Medulla oblongata (tissue), 1 donor: ENCODE measurements around the gene GRM3.
"Not testable (repeated sequence)": the region's sequence is repeated elsewhere in the genome, so short reads cannot be mapped to it uniquely, and the experiment has no call there.

Experiments used
- DNase-seq: peaks from one replicate; pipeline ENCODE4 v3.0.0-alpha.2; 2015; ENCODE audit errors: extremely low spot score

The GRM3 gene

GRCh38 chr7:86643561-86644281, at the start of gene GRM3:
GRM3 (plus strand) TSS chr7:86643909; CDS start chr7:86765146, 121,237 bp downstream.
- DNase-seq: peak; percentile 79

GRCh38 chr7:86598311-86598710, 45.4 kb upstream of the GRM3 start:
- no peak for DNase-seq

GRCh38 chr7:86598721-86599120, 45.0 kb upstream of the GRM3 start:
- no peak for DNase-seq

GRCh38 chr7:86600506-86601290, 43.0 kb upstream of the GRM3 start:
- DNase-seq: peak; percentile 73

GRCh38 chr7:86615711-86616110, 28.0 kb upstream of the GRM3 start:
- DNase-seq: not testable (repeated sequence)

- DNase-seq: peak; percentile 45
These were observed 844 bp downstream of the GRM3 start for GRCh38 chr7:86644282-86645224.

GRCh38 chr7:86645225-86645608, 1.5 kb downstream of the GRM3 start:
- no peak for DNase-seq

- no peak for DNase-seq
These were observed 2.1 kb downstream of the GRM3 start for GRCh38 chr7:86645676-86646276.

GRCh38 chr7:86647385-86648094, 3.8 kb downstream of the GRM3 start:
- peak; percentile 59 for DNase-seq

- DNase-seq: no peak
These were observed 4.5 kb downstream of the GRM3 start for GRCh38 chr7:86648169-86648568.

GRCh38 chr7:86653919-86654659, 10.4 kb downstream of the GRM3 start:
- peak; percentile 81 for DNase-seq

- DNase-seq: no peak
These were observed 14.2 kb downstream of the GRM3 start for GRCh38 chr7:86657948-86658347.

- DNase-seq: no peak
These were observed 17.3 kb downstream of the GRM3 start for GRCh38 chr7:86660950-86661462.

- DNase-seq: peak; percentile 91
These were observed 20.8 kb downstream of the GRM3 start for GRCh38 chr7:86664486-86664885.

GRCh38 chr7:86664991-86665390, 21.3 kb downstream of the GRM3 start:
- DNase-seq: no peak

GRCh38 chr7:86665669-86666068, 22.0 kb downstream of the GRM3 start:
- DNase-seq: no peak

- no peak for DNase-seq
These were observed 24.0 kb downstream of the GRM3 start for GRCh38 chr7:86667732-86668131.

- no peak for DNase-seq
These were observed 24.6 kb downstream of the GRM3 start for GRCh38 chr7:86668315-86668714.

- no peak for DNase-seq
These were observed 44.1 kb downstream of the GRM3 start for GRCh38 chr7:86687831-86688230.

GRCh38 chr7:86689363-86689762, 45.7 kb downstream of the GRM3 start:
- no peak for DNase-seq
